Ovary (tissue), 9 donors: ENCODE results near the gene STXBP1. TPM values are rescaled to one million over a fixed set of nuclear protein-coding genes. Genes with fewer than 3 reads are reported as not detected.
"Not testable (repeated sequence)": the region's sequence is repeated elsewhere in the genome, so short reads cannot be mapped to it uniquely, and the experiment has no call there.

Source experiments
- DNase-seq, 5 donors: peaks; one replicate each; pipeline ENCODE4 v3.0.0-alpha.2; 2019 to 2020
- H3K27ac ChIP-seq, 2 donors: fragments of 200-600 bp; one replicate each; pipeline versions ENCODE4 v1.5.1 to v1.8.0; 2019 to 2022
- H3K27me3 ChIP-seq: fragments of 200-600 bp; one replicate; pipeline ENCODE4 v1.8.0; 2022
- H3K36me3 ChIP-seq: fragments of 200-600 bp; sonication (generic); one replicate; pipeline ENCODE4 v1.5.1; 2019
- H3K4me1 ChIP-seq: one replicate; pipeline ENCODE4 v1.8.1; 2013; ENCODE audit warnings: mild to moderate bottlenecking, moderate library complexity; ENCODE audit not compliant: insufficient read depth
- H3K4me3 ChIP-seq: fragments of 200-600 bp; sonication (generic); one replicate; pipeline ENCODE4 v1.5.1; 2017
- H3K9me3 ChIP-seq, 2 donors: fragments of 200-600 bp in 1 of 2; sonication (generic) in 1 of 2; one replicate each; pipeline versions ENCODE4 v1.5.1 to v1.8.1; 2013 to 2019; ENCODE audit warnings: mild to moderate bottlenecking in 1 of 2, moderate library complexity in 1 of 2
- CTCF ChIP-seq, 3 donors: fragments of 450-650 bp in 2 of 3; fragments of 200-600 bp in 1 of 3; IDR thresholded peaks; one replicate each; pipeline versions ENCODE4 v1.5.1 to v1.8.0; 2016 to 2022; ENCODE audit warnings: antibody characterized with exemption in 3 of 3, mild to moderate bottlenecking in 1 of 3
- EP300 ChIP-seq: sonication (generic); formaldehyde crosslinking; IDR thresholded peaks from one replicate; pipeline ENCODE4 v1.6.1; 2017; ENCODE audit warnings: antibody characterized with exemption
- POLR2A ChIP-seq: fragments of 450-650 bp; IDR thresholded peaks from one replicate; pipeline ENCODE4 v1.6.1; 2017; ENCODE audit warnings: antibody characterized with exemption, mild to moderate bottlenecking, moderate library complexity
- WGBS, 3 donors: extraction: QIAGEN DNeasy Blood & Tissue Kit in 1 of 3; methylation state at CpG; one replicate each; pipeline versions ENCODE4 v1.1.5 to v1.1.7; 2013 to 2017; 5-methylcytosine and 5-hydroxymethylcytosine counted together
- intact Hi-C, 4 donors: fragments of 100-400 bp; cut with DNase I; formaldehyde crosslinking; loops; one replicate each; pipeline versions ENCODE4 v1.11.0 to v1.15.1; 2022 to 2023
- polyA plus RNA-seq, 2 donors: library from polyadenylated mRNA; stranded (reverse); fragments of 200-250 nt in 1 of 2; fragments of 350-450 nt in 1 of 2; fragmentation: Illumina TruSeq in 1 of 2; extraction: RNeasy Lipid Tissue Mini Kit (QIAGEN cat#74804) in 1 of 2; gene quantifications; one replicate each; pipeline ENCODE4 v1.2.3, GENCODE V29; 2013 to 2014
- total RNA-seq, 7 donors: library from RNA; depleted of rRNA in 2 of 7; stranded (reverse); fragments of >200 nt in 2 of 7; fragmentation: NEBNext Ultra II Directional in 3 of 7; extraction: Animal tissue kit (Norgen Biotek cat#: 25700) in 3 of 7; gene quantifications; one replicate each; pipeline versions ENCODE4 v1.1.0 to v1.2.4, GENCODE V29; 2016 to 2023
- donor health status: DM: no; HTN: no; CAD: no; lungs with moderate emphysema.
- donor health status: DM: no; HTN: no; CAD: no.
- donor health status: Bipolar disorder and iron deficiency.
- donor health status: DM: yes; HTN: yes; CAD: no.
- donor health status: DM: no; HTN: no; CAD: no.
- donor health status: DM: yes; HTN: yes; CAD: no.

STXBP1 gene
- total and polyA plus RNA-seq, 9 donors = 18.8 to 102 (median 75.7) TPM

- TF ChIP-seq CTCF (IDR thresholded peaks at IDR 0.05) (no peak), POLR2A (no peak), EP300 (no peak)
- no peaks in the 10 kb centered on the region for H3K36me3 ChIP-seq
- intact Hi-C loops = no loop called here
- H3K9me3 ChIP-seq = no peaks in the 10 kb centered on the region
- peak overlapping the region in 1 of 2 donors; percentile 85 for H3K27ac ChIP-seq
- 42 to 49% (median 47%) methylated on average over 5 of the region's 5 CpGs for WGBS, 3 donors
- no peak overlapping the region for H3K4me3 ChIP-seq
- no peak for DNase-seq
- no peaks in the 10 kb centered on the region for H3K27me3 ChIP-seq
- peaks cover 16% of the 10 kb centered on the region for H3K4me1 ChIP-seq
Measured at GRCh38 chr9:127578627-127578951, 33.5 kb upstream of the STXBP1 start.

- intact Hi-C loops = no loop called here
- TF ChIP-seq POLR2A (peak; percentile 22), EP300 (no peak), CTCF (IDR thresholded peaks at IDR 0.05) (peak; percentile 18 to 30 (median 25))
- H3K4me1 ChIP-seq = peaks cover 13% of the 10 kb centered on the region
- peak overlapping the region; percentile 52 to 85 for H3K27ac ChIP-seq
- DNase-seq = peak; percentile 85 to 89 (median 88)
- no peaks in the 10 kb centered on the region for H3K36me3 ChIP-seq
- no peak overlapping the region for H3K4me3 ChIP-seq
- no peaks in the 10 kb centered on the region for H3K27me3 ChIP-seq
- no peaks in the 10 kb centered on the region for H3K9me3 ChIP-seq
- WGBS, 3 donors = 13 to 19% (median 14%) methylated on average over 21 of the region's 21 CpGs
Measured at GRCh38 chr9:127578952-127579853, 32.9 kb upstream of the STXBP1 start.

GRCh38 chr9:127580366-127580765 is 31.7 kb upstream of the STXBP1 start:
- H3K4me3 ChIP-seq = no peak overlapping the region
- 80 to 89% (median 82%) methylated on average over 8 of the region's 8 CpGs for WGBS, 3 donors
- H3K27ac ChIP-seq = peak overlapping the region in 1 of 2 donors; percentile 85
- no peaks in the 10 kb centered on the region for H3K9me3 ChIP-seq
- H3K36me3 ChIP-seq = no peaks in the 10 kb centered on the region
- no peak for DNase-seq
- no peaks in the 10 kb centered on the region for H3K27me3 ChIP-seq
- peaks cover 10% of the 10 kb centered on the region for H3K4me1 ChIP-seq
- intact Hi-C loops = no loop called here
- TF ChIP-seq POLR2A (no peak), CTCF (IDR thresholded peaks at IDR 0.05) (no peak), EP300 (no peak)

- no peak overlapping the region for H3K4me3 ChIP-seq
- no peaks in the 10 kb centered on the region for H3K36me3 ChIP-seq
- WGBS, 3 donors = 88 to 91% (median 90%) methylated on average over 7 of the region's 7 CpGs
- no peaks in the 10 kb centered on the region for H3K27me3 ChIP-seq
- peaks cover 10% of the 10 kb centered on the region for H3K4me1 ChIP-seq
- DNase-seq = no peak
- H3K9me3 ChIP-seq = no peaks in the 10 kb centered on the region
- TF ChIP-seq EP300 = no peak
- no peak for TF ChIP-seq CTCF (IDR thresholded peaks at IDR 0.05)
- no peak for TF ChIP-seq POLR2A
- intact Hi-C loops = no loop called here
- H3K27ac ChIP-seq = no peak overlapping the region
Measured at GRCh38 chr9:127580879-127581475, 31.1 kb upstream of the STXBP1 start.

GRCh38 chr9:127584474-127584805 is 27.6 kb upstream of the STXBP1 start:
- H3K4me1 ChIP-seq, H3K27me3 ChIP-seq, DNase-seq, intact Hi-C loops, H3K27ac ChIP-seq, H3K4me3 ChIP-seq, H3K9me3 ChIP-seq, H3K36me3 ChIP-seq: not testable (repeated sequence)
- 80 to 89% (median 80%) methylated on average over 3 of the region's 3 CpGs for WGBS, 3 donors
